GM23338 (cell line): ENCODE measurements around the gene KCTD7. TPM values are rescaled to one million over a fixed set of nuclear protein-coding genes. Genes with fewer than 3 reads are reported as not detected.
"Not testable (repeated sequence)": the region's sequence is repeated elsewhere in the genome, so short reads cannot be mapped to it uniquely, and the experiment has no call there.

ENCODE experiments used
- ATAC-seq: fragments of 200-7000 bp; cut with Tn5 transposase; 3 replicates; pipeline ENCODE4 v1.9.1; 2020
- DNase-seq: peaks from one replicate; pipeline ENCODE4 v3.0.0-alpha.2; 2015; ENCODE audit warnings: low spot score
- H2AFZ ChIP-seq: fragments of 200-600 bp; sonication (generic); 2 replicates; pipeline ENCODE4 v1.8.0; 2016; ENCODE audit warnings: antibody characterized with exemption, mild to moderate bottlenecking, moderate library complexity
- H3F3A ChIP-seq: fragments of 200-600 bp; sonication (generic); replicated peaks from 2 replicates; pipeline ENCODE4 v1.8.0; 2017; ENCODE audit warnings: antibody characterized with exemption, mixed run types, low read depth
- H3K27ac ChIP-seq: fragments of 200-600 bp; sonication (generic); 2 replicates; pipeline ENCODE4 v1.6.1; 2016; ENCODE audit warnings: low read depth
- H3K27me3 ChIP-seq: fragments of 200-600 bp; sonication (generic); 2 replicates; pipeline ENCODE4 v1.8.0; 2016; ENCODE audit warnings: mild to moderate bottlenecking, mixed run types, moderate library complexity; ENCODE audit not compliant: insufficient read depth
- H3K36me3 ChIP-seq: fragments of 200-600 bp; sonication (generic); 2 replicates; pipeline ENCODE4 v1.8.0; 2016; ENCODE audit warnings: mild to moderate bottlenecking; ENCODE audit not compliant: insufficient read depth
- H3K4me1 ChIP-seq: fragments of 200-600 bp; sonication (generic); 2 replicates; pipeline ENCODE4 v1.8.0; 2016; ENCODE audit warnings: mild to moderate bottlenecking, moderate library complexity; ENCODE audit not compliant: insufficient read depth
- H3K4me2 ChIP-seq: fragments of 200-600 bp; sonication (generic); 2 replicates; pipeline ENCODE4 v1.7.1; 2017; ENCODE audit warnings: mixed run types
- H3K4me3 ChIP-seq: fragments of 200-600 bp; sonication (generic); 2 replicates; pipeline ENCODE4 v1.6.1; 2016; ENCODE audit warnings: mixed run types
- H3K79me2 ChIP-seq: fragments of 200-600 bp; sonication (generic); replicated peaks from 2 replicates; pipeline ENCODE4 v1.8.0; 2017; ENCODE audit warnings: mild to moderate bottlenecking; ENCODE audit not compliant: insufficient read depth
- H3K9me2 ChIP-seq: fragments of 200-600 bp; sonication (generic); 2 replicates; pipeline ENCODE4 v1.8.0; 2017; ENCODE audit not compliant: insufficient read depth
- H4K20me1 ChIP-seq: fragments of 200-600 bp; sonication (generic); replicated peaks from 2 replicates; pipeline ENCODE4 v1.8.0; 2017; ENCODE audit warnings: mild to moderate bottlenecking; ENCODE audit not compliant: insufficient read depth
- H3K27ac Mint-ChIP-seq: 2 replicates; pipeline ENCODE4 v1.8.0; 2020; ENCODE audit warnings: inconsistent platforms, mild to moderate bottlenecking, moderate library complexity, mixed read lengths
- H3K27me3 Mint-ChIP-seq: 3 replicates; pipeline ENCODE4 v1.8.0; 2022; ENCODE audit warnings: low read depth, mild to moderate bottlenecking, moderate library complexity, mixed read lengths, inconsistent platforms; ENCODE audit not compliant: insufficient read depth, poor library complexity
- H3K36me3 Mint-ChIP-seq: 3 replicates; pipeline ENCODE4 v1.8.0; 2021; ENCODE audit warnings: low read depth, mild to moderate bottlenecking, inconsistent platforms, moderate library complexity, mixed read lengths
- H3K4me1 Mint-ChIP-seq: 3 replicates; pipeline ENCODE4 v1.8.0; 2020; ENCODE audit warnings: mild to moderate bottlenecking, inconsistent platforms, mixed read lengths
- H3K4me3 Mint-ChIP-seq: 3 replicates; pipeline ENCODE4 v1.8.0; 2021; ENCODE audit warnings: moderate library complexity, mild to moderate bottlenecking, inconsistent platforms, mixed read lengths
- H3K9me3 Mint-ChIP-seq: 3 replicates; pipeline ENCODE4 v1.8.0; 2020; ENCODE audit warnings: moderate library complexity, mild to moderate bottlenecking, inconsistent platforms, mixed read lengths
- CREB1 ChIP-seq: fragments of 250-450 bp; sonication (Bioruptor Pico); IDR thresholded peaks from 2 replicates; pipeline ENCODE4 v1.5.0; 2020; ENCODE audit warnings: low read depth, mild to moderate bottlenecking, moderate library complexity
- ETS1 ChIP-seq: IDR thresholded peaks from 2 replicates; pipeline ENCODE4 v1.6.1; 2016; ENCODE audit warnings: antibody characterized with exemption
- JUNB ChIP-seq: IDR thresholded peaks from one replicate; pipeline ENCODE4 v1.6.1; 2016; ENCODE audit warnings: antibody characterized with exemption; ENCODE audit not compliant: unreplicated experiment
- NANOG ChIP-seq: IDR thresholded peaks from 2 replicates; pipeline ENCODE4 v1.6.1; 2016; ENCODE audit warnings: antibody characterized with exemption, borderline replicate concordance
- POLR2AphosphoS5 ChIP-seq: IDR thresholded peaks from 2 replicates; pipeline ENCODE4 v1.6.1; 2016; ENCODE audit warnings: antibody characterized with exemption, low read depth
- ZNF114 ChIP-seq: fragments of 250-450 bp; sonication (Bioruptor Pico); IDR thresholded peaks from 2 replicates; pipeline ENCODE4 v1.5.0; 2020; ENCODE audit warnings: mild to moderate bottlenecking, moderate library complexity
- ZNF331 ChIP-seq: fragments of 250-450 bp; sonication (Bioruptor Pico); IDR thresholded peaks from 2 replicates; pipeline ENCODE4 v1.5.0; 2020; ENCODE audit warnings: low read depth, mild to moderate bottlenecking, moderate library complexity
- ZNF462 ChIP-seq: fragments of 250-450 bp; sonication (Bioruptor Pico); IDR thresholded peaks from 2 replicates; pipeline ENCODE4 v1.5.0; 2020; ENCODE audit warnings: mild to moderate bottlenecking, moderate library complexity
- polyA plus RNA-seq: library from polyadenylated mRNA; unstranded; fragments of >200 nt; fragmentation: Nextera tagmentation; extraction: Ambion mirVana; gene quantifications from 2 replicates; pipeline ENCODE4 v1.2.1, GENCODE V29; 2016
- total RNA-seq: library from RNA; depleted of rRNA; stranded (reverse); fragments of >200 nt; shearing (Covaris generic); gene quantifications from 2 replicates; pipeline ENCODE4 v1.2.3, GENCODE V29; 2014

KCTD7 gene
- total and polyA plus RNA-seq, 2 experiments from 2014 or later: 3.7 to 21.0 TPM

- not testable (repeated sequence) for H3K27me3 Mint-ChIP-seq, H4K20me1 ChIP-seq, H3K9me2 ChIP-seq, H2AFZ ChIP-seq, H3K27me3 ChIP-seq, H3K36me3 Mint-ChIP-seq, H3K36me3 ChIP-seq, H3K79me2 ChIP-seq
- TF ChIP-seq ZNF114 (CRISPR knock-in tag): peak; percentile 89; the same call in 1 of the 2 replicates
- peak; percentile 83 for TF ChIP-seq NANOG
- peak; percentile 89 for TF ChIP-seq ETS1
- peak; percentile 53; the same call in 1 of the 2 replicates for TF ChIP-seq POLR2AphosphoS5
- peak; percentile 52 for TF ChIP-seq CREB1
- TF ChIP-seq ZNF331 (CRISPR knock-in tag): peak; percentile 46; the same call in 1 of the 2 replicates
- DNase-seq (peak; percentile 94), ATAC-seq (peak; percentile 73)
- peaks cover 20% of the 10 kb centered on the region for H3K9me3 Mint-ChIP-seq
- H3K4me1 Mint-ChIP-seq: peaks cover 20% of the 10 kb centered on the region
- peak overlapping the region; percentile 29 for H3K4me2 ChIP-seq
- peaks cover 20% of the 10 kb centered on the region for H3K4me1 ChIP-seq
- peak overlapping the region; percentile 85 for H3K27ac Mint-ChIP-seq
- H3K4me3 Mint-ChIP-seq: peak overlapping the region; percentile 2; the same call in 1 of the 3 replicates
- H3K27ac ChIP-seq: peak overlapping the region; percentile 92
- H3F3A ChIP-seq: peaks cover 25% of the 10 kb centered on the region
- peak overlapping the region; percentile 5 for H3K4me3 ChIP-seq
Observed at GRCh38 chr7:66619341-66619948, 9.2 kb upstream of the KCTD7 start.

- H3K27ac ChIP-seq: no peak overlapping the region
- H3K27ac Mint-ChIP-seq: no peak overlapping the region
- TF ChIP-seq ETS1: no peak
- no peak for TF ChIP-seq ZNF462
- TF ChIP-seq JUNB: no peak
Observed at GRCh38 chr7:66626331-66626934, 2.2 kb upstream of the KCTD7 start.

More at GRCh38 chr7:66626331-66626934, 2.2 kb upstream of the KCTD7 start:
- Histone ChIP-seq H3K9me2 (no peaks in the 10 kb centered on the region), H3F3A (0 out of 2 replicates have a peak, but pooled peaks cover 11% of the 10 kb centered on the region), H3K4me1 (peaks cover 11% of the 10 kb centered on the region), H4K20me1 (no peaks in the 10 kb centered on the region; the same call in 1 of the 2 replicates), H3K27me3 (no peaks in the 10 kb centered on the region), H3K36me3 (no peaks in the 10 kb centered on the region), H3K4me2 (no peak overlapping the region), H3K79me2 (peaks cover 20% of the 10 kb centered on the region), H2AFZ (no peak overlapping the region), H3K4me3 (no peak overlapping the region)
- H3K4me1 Mint-ChIP-seq: peaks cover 8% of the 10 kb centered on the region
- DNase-seq (no peak), ATAC-seq (no peak)
- peaks cover 11% of the 10 kb centered on the region for H3K27me3 Mint-ChIP-seq
- no peak overlapping the region for H3K4me3 Mint-ChIP-seq
- peaks cover 7% of the 10 kb centered on the region; the same call in 1 of the 3 replicates for H3K36me3 Mint-ChIP-seq
- H3K9me3 Mint-ChIP-seq: no peaks in the 10 kb centered on the region; the same call in 2 of the 3 replicates
